Gastrocnemius medialis (tissue), 4 donors: Measurements from ENCODE around the gene LEKR1. TPM values are rescaled to one million over a fixed set of nuclear protein-coding genes. Genes with fewer than 3 reads are reported as not detected.

Experiments used
- ATAC-seq, 2 donors: fragments of 150-250 bp; one replicate each; pipeline ENCODE4 v1.9.1; 2016
- DNase-seq, 2 donors: peaks; one replicate each; pipeline ENCODE4 v3.0.0-alpha.2; 2019
- H3K27ac ChIP-seq, 4 donors: fragments of 200-600 bp; sonication (generic); 1 replicate in 1 of 4; 2 replicates in 3 of 4; pipeline ENCODE4 v1.5.1; 2016 to 2018; ENCODE audit warnings: mild to moderate bottlenecking in 2 of 4, moderate library complexity in 1 of 4
- H3K27me3 ChIP-seq, 3 donors: fragments of 200-600 bp; sonication (generic) in 2 of 3; 1 replicate in 1 of 3; 2 replicates in 2 of 3; pipeline versions ENCODE4 v1.5.1 to v1.6.0; 2016 to 2019; ENCODE audit warnings: mild to moderate bottlenecking in 1 of 3, moderate library complexity in 1 of 3
- H3K36me3 ChIP-seq, 2 donors: fragments of 200-600 bp; sonication (generic) in 1 of 2; one replicate each; pipeline ENCODE4 v1.5.1; 2017 to 2018
- H3K4me1 ChIP-seq, 2 donors: fragments of 200-600 bp; sonication (generic) in 1 of 2; one replicate each; pipeline ENCODE4 v1.5.1; 2016 to 2017; ENCODE audit warnings: mild to moderate bottlenecking in 2 of 2
- H3K4me3 ChIP-seq, 4 donors: fragments of 200-600 bp; sonication (generic) in 3 of 4; 1 replicate in 1 of 4; 2 replicates in 3 of 4; pipeline ENCODE4 v1.5.1; 2016 to 2019; ENCODE audit warnings: mild to moderate bottlenecking in 2 of 4
- H3K9me3 ChIP-seq, 3 donors: fragments of 200-600 bp; sonication (generic) in 2 of 3; 1 replicate in 1 of 3; 2 replicates in 2 of 3; pipeline ENCODE4 v1.5.1; 2016 to 2019
- POLR2A ChIP-seq, 2 donors: fragments of 450-650 bp; IDR thresholded peaks; one replicate each; pipeline ENCODE4 v1.6.1; 2017; ENCODE audit warnings: antibody characterized with exemption in 2 of 2, mild to moderate bottlenecking in 2 of 2, moderate library complexity in 2 of 2
- in situ Hi-C, 4 donors: fragments of 200-750 bp; cut with MboI; loops; one replicate each; pipeline versions ENCODE4 v1.15.0 to v1.8.0; 2017; ENCODE audit warnings: low sequenced_read_pairs in 4 of 4
- intact Hi-C: fragments of 100-400 bp; cut with DNase I; formaldehyde crosslinking; loops from one replicate; pipeline ENCODE4 v1.15.1; 2023; ENCODE audit warnings: low total_unique reads
- total RNA-seq, 4 donors: library from RNA; depleted of rRNA; stranded (reverse); fragments of >200 nt; gene quantifications; one replicate each; pipeline versions ENCODE4 v1.1.0 to v1.2.3, GENCODE V29; 2016
- TF ChIP-seq, protein P1 (sequence below), 5 experiments: fragments of 450-650 bp in 3 of 5; fragments of 200-600 bp in 2 of 5; sonication (generic) in 2 of 5; IDR thresholded peaks in 4 of 5; conservative IDR thresholded peaks in 1 of 5; 1 replicate in 4 of 5; 2 replicates in 1 of 5; pipeline ENCODE4 v1.5.1; 2016 to 2019; ENCODE audit warnings: antibody characterized with exemption in 5 of 5, mild to moderate bottlenecking in 3 of 5, moderate library complexity in 3 of 5

Gene LEKR1
- total RNA-seq, 4 donors from 2014 or later: 0.20 to 0.56 TPM; not detected in 2

DNA sequence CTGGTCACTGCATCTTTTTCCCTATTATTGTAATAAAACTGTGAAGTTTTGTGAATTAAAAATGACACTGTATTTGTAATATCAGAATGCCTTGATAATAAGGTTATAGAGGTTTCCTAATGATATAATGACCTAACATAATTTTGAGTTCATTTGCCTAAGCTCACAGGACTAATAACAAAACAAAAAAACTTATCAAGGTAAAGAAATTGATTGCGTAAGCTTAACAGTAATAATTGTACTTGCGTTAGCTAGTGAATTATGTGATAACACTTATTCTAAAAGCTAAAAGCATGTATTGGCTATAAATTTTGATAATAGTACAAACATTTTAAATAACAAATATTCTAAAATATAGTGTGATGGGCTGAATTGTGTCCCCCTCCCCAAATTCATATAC, 112.6 kb downstream of the LEKR1 start:
- Histone ChIP-seq H3K27ac (no peak overlapping the region), H3K27me3 (no peaks in the 10 kb centered on the region), H3K9me3 (no peaks in the 10 kb centered on the region), H3K36me3 (no peaks in the 10 kb centered on the region), H3K4me1 (no peaks in the 10 kb centered on the region), H3K4me3 (no peak overlapping the region)
- DNase-seq (no peak), ATAC-seq (no peak)
- in situ Hi-C loops: no loop called here
- intact Hi-C loops: no loop called here
- TF ChIP-seq, protein P1, sequence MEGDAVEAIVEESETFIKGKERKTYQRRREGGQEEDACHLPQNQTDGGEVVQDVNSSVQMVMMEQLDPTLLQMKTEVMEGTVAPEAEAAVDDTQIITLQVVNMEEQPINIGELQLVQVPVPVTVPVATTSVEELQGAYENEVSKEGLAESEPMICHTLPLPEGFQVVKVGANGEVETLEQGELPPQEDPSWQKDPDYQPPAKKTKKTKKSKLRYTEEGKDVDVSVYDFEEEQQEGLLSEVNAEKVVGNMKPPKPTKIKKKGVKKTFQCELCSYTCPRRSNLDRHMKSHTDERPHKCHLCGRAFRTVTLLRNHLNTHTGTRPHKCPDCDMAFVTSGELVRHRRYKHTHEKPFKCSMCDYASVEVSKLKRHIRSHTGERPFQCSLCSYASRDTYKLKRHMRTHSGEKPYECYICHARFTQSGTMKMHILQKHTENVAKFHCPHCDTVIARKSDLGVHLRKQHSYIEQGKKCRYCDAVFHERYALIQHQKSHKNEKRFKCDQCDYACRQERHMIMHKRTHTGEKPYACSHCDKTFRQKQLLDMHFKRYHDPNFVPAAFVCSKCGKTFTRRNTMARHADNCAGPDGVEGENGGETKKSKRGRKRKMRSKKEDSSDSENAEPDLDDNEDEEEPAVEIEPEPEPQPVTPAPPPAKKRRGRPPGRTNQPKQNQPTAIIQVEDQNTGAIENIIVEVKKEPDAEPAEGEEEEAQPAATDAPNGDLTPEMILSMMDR (IDR thresholded peaks at IDR 0.05 in 4 of 5, conservative IDR thresholded peaks at IDR 0.05 in 1 of 5): no peak
- TF ChIP-seq POLR2A (IDR thresholded peaks at IDR 0.05): no peak

DNA sequence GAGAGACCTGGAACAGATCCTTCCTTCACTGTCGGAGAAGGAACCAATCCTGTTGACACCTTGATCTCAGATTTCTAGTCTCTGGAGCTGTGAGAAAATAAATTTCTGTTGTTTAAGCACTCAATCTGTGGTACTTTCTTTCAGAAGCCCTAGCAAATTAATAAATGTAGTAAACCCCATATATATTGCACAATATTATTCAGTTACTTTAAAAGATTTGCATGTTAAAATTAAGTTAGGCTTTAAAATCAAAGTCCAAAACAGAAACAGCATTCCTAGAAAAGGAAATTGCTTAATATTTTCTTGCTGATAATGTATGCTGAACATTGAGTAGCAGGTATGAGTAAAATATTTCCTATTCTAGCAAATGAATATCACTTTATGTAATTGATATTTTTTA, 113.2 kb downstream of the LEKR1 start:
- DNase-seq (no peak), ATAC-seq (no peak)
- Histone ChIP-seq H3K27me3 (no peaks in the 10 kb centered on the region), H3K27ac (no peak overlapping the region), H3K36me3 (no peaks in the 10 kb centered on the region), H3K9me3 (no peaks in the 10 kb centered on the region), H3K4me1 (no peaks in the 10 kb centered on the region), H3K4me3 (no peak overlapping the region)
- no peak for TF ChIP-seq POLR2A (IDR thresholded peaks at IDR 0.05)
- TF ChIP-seq, protein P1 (IDR thresholded peaks at IDR 0.05 in 4 of 5, conservative IDR thresholded peaks at IDR 0.05 in 1 of 5): no peak
- intact Hi-C loops: no loop called here
- in situ Hi-C loops: no loop called here

DNA sequence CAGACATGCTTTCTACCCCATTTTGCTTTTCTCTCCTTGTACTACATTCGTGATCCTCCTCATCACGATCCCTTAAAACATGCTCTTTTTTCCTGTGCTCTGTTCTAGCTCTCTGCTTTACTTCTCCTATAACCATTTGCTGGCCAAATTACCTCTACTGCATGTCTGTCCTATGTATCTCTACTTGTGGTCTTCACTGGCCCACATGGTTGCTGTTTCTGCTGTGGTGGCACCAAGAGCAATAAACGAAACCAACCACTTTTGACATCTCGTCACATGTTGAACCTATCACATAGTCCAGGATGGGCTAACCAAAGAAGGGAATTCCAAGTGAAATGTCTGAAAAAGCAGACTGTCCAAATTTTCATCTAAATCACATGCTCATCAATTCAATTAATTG, 115.2 kb downstream of the LEKR1 start:
- TF ChIP-seq, protein P1 (IDR thresholded peaks at IDR 0.05 in 4 of 5, conservative IDR thresholded peaks at IDR 0.05 in 1 of 5): no peak
- TF ChIP-seq POLR2A (IDR thresholded peaks at IDR 0.05): no peak
- no peak overlapping the region for H3K27ac ChIP-seq
- in situ Hi-C loops: no loop called here
- no peak for DNase-seq
- intact Hi-C loops: loop anchor here (10.0 kb wide), 1 partner anchor 193 kb away; no protein-coding TSS in a partner anchor
- no peak for ATAC-seq
- no peaks in the 10 kb centered on the region for H3K27me3 ChIP-seq
- H3K4me1 ChIP-seq: no peaks in the 10 kb centered on the region
- no peaks in the 10 kb centered on the region for H3K36me3 ChIP-seq
- H3K9me3 ChIP-seq: no peaks in the 10 kb centered on the region
- H3K4me3 ChIP-seq: no peak overlapping the region

DNA sequence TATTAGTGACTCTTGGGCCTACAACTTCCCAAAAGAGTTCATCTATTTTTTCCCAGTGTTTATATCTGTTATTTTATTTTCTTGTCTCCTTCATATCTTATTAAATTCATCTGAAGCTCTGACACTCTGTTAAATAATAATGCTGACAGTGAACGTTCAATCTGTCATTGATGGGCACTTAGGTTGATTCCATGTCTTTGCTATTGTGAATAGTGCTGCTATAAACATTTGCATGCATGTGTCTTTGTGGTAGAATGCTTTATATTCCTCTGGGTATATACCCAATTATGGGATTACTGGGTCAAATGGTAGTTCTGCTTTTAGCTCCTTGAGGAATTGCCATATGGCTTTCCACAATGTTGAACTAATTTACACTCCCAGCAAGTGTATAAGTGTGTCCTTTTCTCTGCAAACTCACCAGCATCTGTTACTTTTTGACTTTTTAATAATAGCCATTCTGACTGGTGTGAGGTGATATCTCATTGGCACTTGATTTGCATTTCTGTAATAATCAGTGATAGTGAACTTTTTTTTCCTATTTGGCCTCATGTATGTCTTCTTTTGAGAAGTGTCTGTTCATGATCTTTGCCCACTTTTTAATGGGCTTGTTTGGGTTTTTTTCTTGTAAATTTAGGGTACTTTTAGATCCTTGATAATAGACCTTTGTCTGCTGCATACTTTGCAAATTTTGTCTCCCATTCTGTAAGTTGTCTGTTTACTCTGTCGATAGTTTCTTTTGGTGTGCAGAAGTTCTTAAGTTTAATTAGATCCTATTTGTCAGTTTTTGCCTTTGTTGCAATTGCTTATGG, 122.5 kb downstream of the LEKR1 start:
- Histone ChIP-seq H3K4me1 (no peaks in the 10 kb centered on the region), H3K4me3 (no peak overlapping the region), H3K9me3 (no peaks in the 10 kb centered on the region), H3K27ac (no peak overlapping the region), H3K27me3 (no peaks in the 10 kb centered on the region), H3K36me3 (no peaks in the 10 kb centered on the region)
- no peak for ATAC-seq
- DNase-seq: no peak
- TF ChIP-seq, protein P1 (IDR thresholded peaks at IDR 0.05 in 4 of 5, conservative IDR thresholded peaks at IDR 0.05 in 1 of 5): no peak
- no peak for TF ChIP-seq POLR2A (IDR thresholded peaks at IDR 0.05)
- in situ Hi-C loops: no loop called here
- intact Hi-C loops: loop anchor here (10.0 kb wide), 1 partner anchor 186 kb away; no protein-coding TSS in a partner anchor
